RWPE1 (cell line): ENCODE measurements around the gene POU2F1.

Experiments used
- CTCF ChIA-PET: fragments of 350-600 bp; sonication (Branson Sonifier 250); formaldehyde crosslinking; extraction: SDS; loops from one replicate; lab custom pipeline; 2021; lab: Yijun Ruan, JAX
- POLR2A ChIA-PET: fragments of 400-600 bp; formaldehyde crosslinking; extraction: SDS; loops from one replicate; lab custom pipeline; 2020; ENCODE audit warnings: antibody characterized with exemption; ENCODE audit not compliant: low non-redundant PET; lab: Yijun Ruan, JAX
- DNase-seq: peaks from one replicate; pipeline ENCODE4 v3.0.0; 2012; ENCODE audit warnings: low spot score
- H3K27ac ChIP-seq: fragments of 450-650 bp; 2 replicates; pipeline ENCODE4 v1.5.1; 2017
- TF ChIP-seq, protein P1 (sequence below): fragments of 450-650 bp; conservative IDR thresholded peaks from 2 replicates; pipeline ENCODE4 v1.5.1; 2017; ENCODE audit warnings: low read depth, mild to moderate bottlenecking

POU2F1 gene

GRCh38 chr1:167184081-167184480 is 36.6 kb upstream of the POU2F1 start:
- CTCF ChIA-PET = no interaction called here
- no peak for DNase-seq
- TF ChIP-seq, protein P1, sequence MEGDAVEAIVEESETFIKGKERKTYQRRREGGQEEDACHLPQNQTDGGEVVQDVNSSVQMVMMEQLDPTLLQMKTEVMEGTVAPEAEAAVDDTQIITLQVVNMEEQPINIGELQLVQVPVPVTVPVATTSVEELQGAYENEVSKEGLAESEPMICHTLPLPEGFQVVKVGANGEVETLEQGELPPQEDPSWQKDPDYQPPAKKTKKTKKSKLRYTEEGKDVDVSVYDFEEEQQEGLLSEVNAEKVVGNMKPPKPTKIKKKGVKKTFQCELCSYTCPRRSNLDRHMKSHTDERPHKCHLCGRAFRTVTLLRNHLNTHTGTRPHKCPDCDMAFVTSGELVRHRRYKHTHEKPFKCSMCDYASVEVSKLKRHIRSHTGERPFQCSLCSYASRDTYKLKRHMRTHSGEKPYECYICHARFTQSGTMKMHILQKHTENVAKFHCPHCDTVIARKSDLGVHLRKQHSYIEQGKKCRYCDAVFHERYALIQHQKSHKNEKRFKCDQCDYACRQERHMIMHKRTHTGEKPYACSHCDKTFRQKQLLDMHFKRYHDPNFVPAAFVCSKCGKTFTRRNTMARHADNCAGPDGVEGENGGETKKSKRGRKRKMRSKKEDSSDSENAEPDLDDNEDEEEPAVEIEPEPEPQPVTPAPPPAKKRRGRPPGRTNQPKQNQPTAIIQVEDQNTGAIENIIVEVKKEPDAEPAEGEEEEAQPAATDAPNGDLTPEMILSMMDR = no peak
- H3K27ac ChIP-seq = no peak overlapping the region
- POLR2A ChIA-PET = no interaction called here

GRCh38 chr1:167185062-167185461 is 35.6 kb upstream of the POU2F1 start:
- DNase-seq = no peak
- H3K27ac ChIP-seq = no peak overlapping the region
- ChIA-PET POLR2A (no interaction called here), CTCF (no interaction called here)
- TF ChIP-seq, protein P1 = no peak

GRCh38 chr1:167185974-167186657 is 34.6 kb upstream of the POU2F1 start:
- DNase-seq = no peak
- ChIA-PET POLR2A (no interaction called here), CTCF (no interaction called here)
- TF ChIP-seq, protein P1 = no peak
- H3K27ac ChIP-seq = no peak overlapping the region

GRCh38 chr1:167186771-167187170 is 33.9 kb upstream of the POU2F1 start:
- ChIA-PET POLR2A (no interaction called here), CTCF (no interaction called here)
- TF ChIP-seq, protein P1 = no peak
- no peak for DNase-seq
- H3K27ac ChIP-seq = no peak overlapping the region

- no peak overlapping the region for H3K27ac ChIP-seq
- ChIA-PET POLR2A (no interaction called here), CTCF (no interaction called here)
- TF ChIP-seq, protein P1 = no peak
- no peak for DNase-seq
Observed at GRCh38 chr1:167190747-167191237, 29.9 kb upstream of the POU2F1 start.

DNA sequence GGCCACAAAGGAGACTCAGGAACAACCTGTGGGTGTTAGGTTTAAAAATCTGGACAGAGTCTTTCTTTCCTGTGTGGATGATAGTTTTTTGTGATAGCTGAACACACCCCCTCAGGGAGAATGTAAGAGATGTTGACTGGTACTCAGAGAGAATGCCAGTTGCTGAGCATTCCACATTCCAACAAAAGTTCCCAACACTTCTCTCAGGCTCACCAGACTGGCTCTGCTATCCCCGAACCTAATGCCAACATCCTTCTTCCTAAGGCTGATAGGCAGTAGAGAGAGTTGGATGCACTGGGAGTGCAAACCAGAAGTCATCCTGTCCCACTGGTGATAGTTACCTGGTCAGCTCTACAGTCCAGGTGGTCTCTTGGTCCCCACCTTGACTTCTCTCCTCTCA is 28.7 kb upstream of the POU2F1 start:
- H3K27ac ChIP-seq = no peak overlapping the region
- CTCF ChIA-PET = no interaction called here
- TF ChIP-seq, protein P1 = no peak

More for the DNA sequence above, 28.7 kb upstream of the POU2F1 start:
- DNase-seq = no peak
- POLR2A ChIA-PET = no interaction called here
